Ecto neural progenitor cell (in vitro differentiated cells): ENCODE measurements around the gene SEC11C.

Source experiments
- DNase-seq: peaks from one replicate; pipeline ENCODE4 v3.0.0-alpha.2; 2018; ENCODE audit warnings: low spot score

The SEC11C gene

GRCh38 chr18:59144483-59144882, 4.8 kb downstream of the SEC11C start:
- DNase-seq = no peak

GRCh38 chr18:59145055-59145454, 5.4 kb downstream of the SEC11C start:
- no peak for DNase-seq

GRCh38 chr18:59148192-59148591, 8.5 kb downstream of the SEC11C start:
- DNase-seq = no peak

- DNase-seq = no peak
These were observed 9.3 kb downstream of the SEC11C start for GRCh38 chr18:59149007-59149406.

GRCh38 chr18:59149416-59149815, 9.7 kb downstream of the SEC11C start:
- no peak for DNase-seq

GRCh38 chr18:59150236-59150635, 10.6 kb downstream of the SEC11C start:
- DNase-seq = no peak

- DNase-seq = no peak
These were observed 15.5 kb downstream of the SEC11C start for GRCh38 chr18:59155153-59155552.

GRCh38 chr18:59156316-59156715, 16.6 kb downstream of the SEC11C start:
- no peak for DNase-seq

GRCh38 chr18:59159265-59159664, 19.6 kb downstream of the SEC11C start:
- no peak for DNase-seq

GRCh38 chr18:59159986-59160385, 20.3 kb downstream of the SEC11C start:
- no peak for DNase-seq

- DNase-seq = no peak
These were observed 33.1 kb downstream of the SEC11C start for GRCh38 chr18:59172664-59173249.

- no peak for DNase-seq
These were observed 37.8 kb downstream of the SEC11C start for GRCh38 chr18:59177485-59177884.

GRCh38 chr18:59180150-59180845, 40.6 kb downstream of the SEC11C start:
- no peak for DNase-seq

GRCh38 chr18:59182673-59183072, 43.0 kb downstream of the SEC11C start:
- DNase-seq = no peak

- no peak for DNase-seq
These were observed 49.3 kb downstream of the SEC11C start for GRCh38 chr18:59189008-59189407.

- no peak for DNase-seq
These were observed 50.1 kb downstream of the SEC11C start for GRCh38 chr18:59189746-59190145.

GRCh38 chr18:59196161-59196725, 56.6 kb downstream of the SEC11C start:
- DNase-seq = no peak

- no peak for DNase-seq
These were observed 58.0 kb downstream of the SEC11C start for GRCh38 chr18:59197636-59198035.

GRCh38 chr18:59198215-59198614, 58.5 kb downstream of the SEC11C start:
- no peak for DNase-seq

GRCh38 chr18:59200787-59201186, 61.1 kb downstream of the SEC11C start:
- DNase-seq = no peak

- no peak for DNase-seq
These were observed 62.7 kb downstream of the SEC11C start for GRCh38 chr18:59202258-59202820.

- no peak for DNase-seq
These were observed 67.8 kb downstream of the SEC11C start for GRCh38 chr18:59207506-59207905.
